GM21529 (cell line): ENCODE measurements around the gene GLYR1.
A peak's percentile ranks its signal among the peaks of the same experiment; 100 is the strongest.
"Not testable (repeated sequence)": the region's sequence is repeated elsewhere in the genome, so short reads cannot be mapped to it uniquely, and the experiment has no call there.

Source experiments
- ATAC-seq: cut with Tn5 transposase; IDR thresholded peaks from one replicate; pipeline ENCODE4 v1.9.1; 2021; ENCODE audit not compliant: unreplicated experiment

Gene GLYR1

DNA sequence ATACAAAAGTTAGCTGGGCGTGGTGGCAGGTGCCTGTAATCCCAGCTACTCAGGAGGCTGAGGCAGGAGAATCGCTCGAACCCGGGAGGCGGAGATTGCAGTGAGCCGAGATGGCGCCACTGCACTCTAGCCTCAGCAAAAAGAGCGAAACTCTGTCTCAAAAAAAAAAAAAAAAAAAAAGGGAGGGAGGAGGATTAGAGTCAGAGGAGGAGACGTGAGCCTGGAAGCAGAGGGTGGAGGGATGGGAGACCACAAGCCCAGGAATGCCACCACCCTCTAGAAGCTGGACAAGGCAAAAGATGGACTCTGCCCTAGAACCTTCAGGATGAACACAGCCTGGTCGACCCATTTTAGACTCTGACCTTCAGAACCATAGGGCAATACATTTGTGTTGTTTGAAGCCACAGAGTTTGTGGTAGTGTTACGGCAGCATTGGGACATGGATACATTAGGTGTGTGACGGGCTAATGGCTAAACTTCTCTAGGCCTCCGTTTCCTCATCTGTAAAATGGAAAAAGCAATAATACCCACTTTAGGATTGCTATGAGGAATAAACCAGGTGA, 54.1 kb downstream of the GLYR1 start:
- ATAC-seq: no peak

DNA sequence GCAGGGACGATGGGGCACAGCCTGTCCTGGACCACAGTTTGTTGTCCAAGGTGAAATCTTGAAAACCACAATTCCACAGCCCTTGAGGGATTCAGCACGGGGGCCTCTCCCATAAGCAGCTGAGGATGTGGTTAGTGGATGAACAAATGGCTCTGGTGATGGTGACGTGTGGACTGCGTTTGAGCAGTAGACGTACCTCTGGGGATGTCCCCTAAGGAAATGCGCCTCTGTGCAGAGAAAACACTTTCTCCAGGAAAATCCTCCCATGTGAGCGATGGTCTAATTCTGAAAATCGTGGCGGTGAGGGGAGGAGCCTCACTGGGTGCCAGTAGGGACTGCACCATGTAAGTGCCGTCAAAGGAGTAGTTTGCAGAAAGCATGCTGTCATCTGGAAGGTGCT, 56.2 kb downstream of the GLYR1 start:
- no peak for ATAC-seq

GRCh38 chr16:4790261-4790660, 56.8 kb downstream of the GLYR1 start:
- ATAC-seq: no peak

DNA sequence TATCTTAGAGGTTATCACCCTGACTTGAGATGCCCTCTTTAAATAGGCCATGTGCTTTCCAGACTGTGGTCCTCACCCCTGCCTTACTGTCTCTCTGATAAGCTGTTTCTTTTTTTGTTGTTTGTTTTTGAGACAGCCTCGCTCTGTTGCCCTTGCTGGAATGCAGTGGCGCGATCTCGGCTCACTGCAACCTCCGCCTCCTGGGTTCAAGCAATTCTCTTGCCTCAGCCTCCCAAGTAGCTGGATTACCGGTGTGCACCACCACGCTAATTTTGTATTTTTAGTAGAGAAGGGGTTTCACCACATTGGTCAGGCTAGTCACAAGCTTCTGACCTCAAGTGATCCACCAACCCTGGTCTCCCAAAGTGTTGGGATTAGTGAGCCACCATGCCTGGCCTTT, 58.2 kb downstream of the GLYR1 start:
- ATAC-seq: no peak

GRCh38 chr16:4788489-4788889, 58.6 kb downstream of the GLYR1 start:
- ATAC-seq: no peak

DNA sequence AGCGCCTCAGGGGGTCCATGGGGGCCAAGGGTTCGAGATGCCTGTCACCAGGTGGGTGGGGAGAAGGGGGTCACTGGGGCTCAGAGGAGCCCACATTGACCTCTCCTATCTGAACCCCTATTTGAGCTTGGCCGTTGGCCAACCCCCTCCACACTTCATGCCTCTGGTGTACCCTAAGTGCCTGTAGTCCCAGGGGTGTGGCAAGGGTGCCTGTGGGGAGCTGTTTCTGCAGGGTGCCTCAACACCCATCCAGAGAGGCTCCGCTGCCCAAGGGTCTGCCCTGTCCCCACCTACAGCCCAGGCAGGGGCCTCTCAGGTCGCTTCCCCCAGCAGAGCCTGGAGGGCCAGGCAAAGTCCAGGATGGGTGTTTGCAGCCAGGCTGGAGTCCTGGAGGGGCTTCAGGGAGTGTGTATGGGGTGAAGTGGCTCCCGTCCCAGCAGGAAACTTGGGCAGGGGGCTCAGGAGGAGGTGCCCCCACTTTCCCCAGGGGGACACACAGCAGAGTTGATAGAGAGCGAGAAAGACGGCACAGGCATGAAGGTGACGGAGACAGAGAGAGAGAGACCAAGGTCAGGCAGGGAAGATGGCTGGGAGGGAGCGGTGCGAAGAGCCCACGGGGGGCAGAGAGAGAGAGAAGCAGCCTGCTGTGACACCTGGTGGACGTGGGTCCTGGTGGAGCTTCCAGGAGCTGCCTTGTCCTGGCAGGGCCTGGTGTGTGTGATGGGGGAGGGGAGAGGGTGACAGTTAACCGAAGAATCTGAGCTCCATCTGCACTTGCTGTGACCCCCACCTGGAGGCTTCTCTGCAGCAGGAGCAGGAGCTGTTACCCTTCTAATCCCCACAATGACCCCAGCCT, 59.2 kb downstream of the GLYR1 start, which contains the start of gene SEPTIN12:
Gene SEPTIN12, minus strand, starts transcription at position 719 of the 856 bp plus-strand sequence. Its CDS starts 700 bp downstream, at position 19.
- no peak for ATAC-seq

GRCh38 chr16:4787068-4787467, 60.0 kb downstream of the GLYR1 start:
- no peak for ATAC-seq

- no peak for ATAC-seq
Measured at GRCh38 chr16:4785758-4786433, 61.2 kb downstream of the GLYR1 start.

- not testable (repeated sequence) for ATAC-seq
Measured at GRCh38 chr16:4784444-4784987, 62.6 kb downstream of the GLYR1 start.

- no peak for ATAC-seq
Measured at GRCh38 chr16:4783951-4784336, 63.1 kb downstream of the GLYR1 start.

GRCh38 chr16:4783251-4783950, 63.7 kb downstream of the GLYR1 start:
- ATAC-seq: no peak

DNA sequence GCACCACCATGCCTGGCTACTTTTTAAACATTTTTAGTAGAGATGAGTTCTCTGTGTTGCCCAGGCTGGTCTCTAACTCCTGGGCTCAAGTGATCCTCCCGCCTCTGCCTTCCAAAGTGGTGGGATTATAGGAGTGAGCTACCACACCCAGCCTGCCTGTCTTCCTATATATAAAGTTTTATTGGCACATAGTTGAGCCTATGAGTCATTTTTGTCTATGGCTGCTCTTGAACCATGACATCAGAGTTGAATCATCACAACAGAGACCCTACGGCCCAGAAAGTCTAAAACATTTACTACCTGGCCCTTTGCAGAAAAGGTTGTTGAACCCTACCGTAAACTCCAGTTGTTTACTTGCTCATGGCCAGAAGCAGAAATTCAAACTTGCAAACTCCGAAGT, 66.9 kb downstream of the GLYR1 start:
- ATAC-seq: no peak

DNA sequence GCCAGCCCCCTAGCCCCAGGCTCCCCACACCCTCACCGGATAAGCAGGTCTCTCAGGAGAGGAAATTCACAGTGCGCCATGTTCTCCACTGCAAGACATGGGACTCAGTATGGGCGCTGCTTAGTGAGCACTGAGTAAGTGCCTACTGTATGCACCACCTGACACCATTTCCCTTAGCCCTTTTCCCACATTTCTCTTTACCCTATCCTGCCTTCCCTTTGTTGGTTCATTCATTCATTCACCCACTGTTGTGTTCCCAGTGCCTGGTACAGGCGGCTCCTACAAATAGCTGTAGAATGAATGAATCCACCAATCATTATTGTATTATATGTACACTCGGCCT, 69.1 kb downstream of the GLYR1 start:
- ATAC-seq: no peak

DNA sequence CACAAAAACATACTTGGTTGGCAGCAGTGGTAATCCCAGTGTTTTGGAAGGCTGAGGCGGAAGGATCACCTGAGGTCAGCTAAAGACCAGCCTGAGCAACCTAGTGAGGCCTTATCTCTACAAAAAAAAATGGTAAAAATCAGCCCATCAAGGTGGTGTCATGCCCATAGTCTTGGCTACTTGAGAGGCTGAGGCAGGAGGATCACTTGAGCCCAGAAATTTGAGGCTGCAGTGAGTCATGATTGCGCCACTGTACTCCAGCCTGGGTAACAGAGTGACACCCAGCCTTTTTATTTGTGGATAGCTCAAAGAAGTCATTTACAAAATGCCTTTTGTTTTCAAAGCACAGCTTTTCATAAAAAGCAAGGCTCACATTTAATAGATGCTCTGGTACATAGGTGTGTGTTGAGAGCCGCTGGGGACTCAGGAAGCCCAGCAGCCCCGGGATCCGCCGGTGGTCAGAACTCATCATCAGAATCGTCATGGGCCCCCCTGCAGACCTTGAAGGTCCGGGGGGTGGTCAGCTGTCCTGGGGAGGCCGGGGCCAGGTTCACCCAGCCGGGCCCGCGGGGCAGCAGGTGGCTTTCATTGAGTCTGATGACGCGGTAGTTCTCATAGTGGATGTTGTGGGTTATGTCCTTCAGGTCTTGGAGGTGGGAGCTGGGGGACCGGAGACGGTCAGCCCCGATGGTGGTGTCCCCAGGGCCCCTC, 69.6 kb downstream of the GLYR1 start:
- ATAC-seq: no peak

- ATAC-seq: no peak
Measured at GRCh38 chr16:4776141-4776705, 70.9 kb downstream of the GLYR1 start.

DNA sequence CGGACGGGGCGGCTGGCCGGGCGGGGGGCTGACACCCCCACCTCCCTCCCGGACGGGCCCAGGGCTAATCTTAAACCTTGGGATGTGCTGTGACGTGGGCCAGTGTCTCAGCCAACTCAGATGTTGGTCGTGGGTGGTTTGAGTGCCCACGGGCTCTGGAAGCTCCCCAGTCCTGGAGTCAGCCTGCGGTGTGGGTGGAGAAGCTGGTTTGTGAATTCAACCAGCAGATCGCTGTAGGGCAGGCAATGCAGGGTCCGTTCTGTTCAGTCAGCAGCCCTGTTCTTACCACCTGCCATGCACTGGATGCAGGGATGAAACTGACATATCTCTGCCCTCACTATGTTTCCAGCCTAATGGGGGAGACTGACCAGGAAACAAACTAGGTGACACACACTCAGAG, 72.1 kb downstream of the GLYR1 start:
- no peak for ATAC-seq

- ATAC-seq: no peak
Measured at GRCh38 chr16:4772351-4772750, 74.7 kb downstream of the GLYR1 start.

DNA sequence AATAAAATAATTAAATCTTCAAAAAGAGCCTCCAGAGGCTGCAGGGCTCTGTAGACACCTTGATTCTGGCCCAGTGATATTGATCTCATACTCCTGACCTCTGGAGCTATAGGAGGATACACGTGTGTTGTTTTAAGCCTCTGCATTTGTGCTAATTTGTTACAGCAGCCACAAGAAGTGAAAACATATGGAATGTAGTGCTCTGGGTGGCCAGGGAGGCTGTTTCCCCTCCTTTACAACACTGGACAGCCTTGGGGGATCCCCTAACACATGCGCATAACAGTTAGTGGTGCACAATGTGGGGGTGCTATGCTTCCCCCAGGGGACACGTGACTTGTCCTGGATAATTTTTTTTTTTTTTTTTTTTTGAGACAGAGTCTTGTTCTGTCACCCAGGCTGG, 75.4 kb downstream of the GLYR1 start:
- ATAC-seq: no peak

GRCh38 chr16:4769306-4769638, 77.8 kb downstream of the GLYR1 start:
- no peak for ATAC-seq

DNA sequence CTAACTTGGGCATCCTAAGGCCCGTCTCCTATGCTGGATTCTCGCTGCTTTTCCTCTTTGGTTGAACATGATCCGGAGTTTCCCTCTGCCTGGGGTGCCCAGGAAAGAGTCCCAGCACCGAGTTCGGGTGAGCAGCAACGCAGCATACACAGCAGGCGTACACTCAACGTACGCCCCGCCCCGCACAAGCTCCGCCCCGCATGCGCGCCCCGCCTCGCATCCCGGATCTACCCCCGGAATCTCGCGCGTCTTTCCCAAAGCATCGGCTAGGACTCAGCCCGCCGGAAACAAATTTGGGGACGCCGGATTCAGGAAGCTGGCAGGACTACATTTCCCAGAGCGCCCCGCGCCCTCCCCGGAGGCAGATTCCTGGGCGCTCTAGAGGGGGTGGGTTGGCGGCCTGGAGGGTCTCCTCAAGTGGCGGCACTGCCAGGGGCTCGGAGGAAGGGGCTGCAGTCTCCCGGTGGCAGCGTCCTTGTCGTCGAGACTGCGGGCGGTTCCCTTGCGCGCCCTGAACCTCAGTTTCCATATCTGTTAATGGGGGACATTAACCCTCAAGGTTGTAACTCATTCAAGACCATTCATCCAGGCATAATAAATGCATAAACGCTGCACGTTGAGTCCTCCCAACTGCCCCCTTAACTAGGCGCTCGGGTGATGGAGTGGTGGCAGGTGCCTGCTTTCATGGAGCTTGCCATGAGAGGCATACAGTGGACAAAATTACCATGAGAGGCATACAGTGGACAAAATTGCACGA, 78.4 kb downstream of the GLYR1 start:
- peak; percentile 67 for ATAC-seq
